DOHH2 (cell line): Measurements from ENCODE around the gene MPDZ.

Experiments
- H3F3A ChIP-seq: fragments of 200-600 bp; sonication (generic), shearing (Covaris generic); 2 replicates; pipeline ENCODE4 v1.6.0; 2016; ENCODE audit warnings: antibody characterized with exemption, mild to moderate bottlenecking; ENCODE audit not compliant: control insufficient read depth, insufficient read depth
- H3K27ac ChIP-seq: fragments of 200-600 bp; sonication (generic); 2 replicates; pipeline ENCODE4 v1.5.1; 2014; ENCODE audit warnings: low read depth, mild to moderate bottlenecking, low read length, moderate library complexity
- H3K27me3 ChIP-seq: fragments of 200-600 bp; sonication (generic); 2 replicates; pipeline ENCODE4 v1.6.1; 2014; ENCODE audit warnings: mild to moderate bottlenecking, low read length, mixed read lengths; ENCODE audit not compliant: control insufficient read depth
- H3K36me3 ChIP-seq: fragments of 200-600 bp; sonication (generic); 2 replicates; pipeline ENCODE4 v1.6.1; 2014; ENCODE audit warnings: mild to moderate bottlenecking, low read length, moderate library complexity, mixed read lengths; ENCODE audit not compliant: control insufficient read depth
- H3K4me1 ChIP-seq: fragments of 200-600 bp; sonication (generic); 2 replicates; pipeline ENCODE4 v1.6.1; 2014; ENCODE audit warnings: mild to moderate bottlenecking, low read length, mixed read lengths; ENCODE audit not compliant: control insufficient read depth
- H3K4me2 ChIP-seq: fragments of 200-600 bp; sonication (generic); 2 replicates; pipeline ENCODE4 v1.6.0; 2014; ENCODE audit warnings: mild to moderate bottlenecking, low read length, moderate library complexity
- H3K4me3 ChIP-seq: fragments of 200-600 bp; sonication (generic); 2 replicates; pipeline ENCODE4 v1.5.1; 2014; ENCODE audit warnings: mild to moderate bottlenecking, low read length, mixed read lengths
- H3K79me2 ChIP-seq: fragments of 200-600 bp; sonication (generic); 2 replicates; pipeline ENCODE4 v1.6.1; 2014; ENCODE audit warnings: mild to moderate bottlenecking, low read length, mixed read lengths; ENCODE audit not compliant: control insufficient read depth
- H3K9me2 ChIP-seq: fragments of 200-600 bp; sonication (generic); replicated peaks from 2 replicates; pipeline ENCODE4 v1.6.1; 2014; ENCODE audit warnings: mild to moderate bottlenecking, low read length, mixed read lengths; ENCODE audit not compliant: control insufficient read depth
- H3K9me3 ChIP-seq: fragments of 200-600 bp; sonication (generic); 2 replicates; pipeline ENCODE4 v1.6.1; 2014; ENCODE audit warnings: antibody characterized with exemption, low read length, mixed read lengths; ENCODE audit not compliant: control insufficient read depth, insufficient read depth
- H4K20me1 ChIP-seq: fragments of 200-600 bp; sonication (generic); 2 replicates; pipeline ENCODE4 v1.6.0; 2014; ENCODE audit warnings: low read depth, mild to moderate bottlenecking, antibody characterized with exemption, low read length, moderate library complexity; ENCODE audit not compliant: control insufficient read depth, insufficient read depth
- EZH2phosphoT487 ChIP-seq: fragments of 200-600 bp; sonication (generic); IDR thresholded peaks from 2 replicates; pipeline ENCODE4 v1.6.1; 2017; ENCODE audit warnings: borderline replicate concordance, mild to moderate bottlenecking, antibody characterized with exemption, low read length, moderate library complexity, mixed read lengths
- TF ChIP-seq, protein P1 (sequence below): fragments of 200-600 bp; sonication (generic); IDR thresholded peaks from one replicate; pipeline ENCODE4 v1.5.1; 2014; ENCODE audit warnings: antibody characterized with exemption, mild to moderate bottlenecking, low read depth, low read length; ENCODE audit not compliant: poor library complexity, severe bottlenecking

Gene MPDZ

DNA sequence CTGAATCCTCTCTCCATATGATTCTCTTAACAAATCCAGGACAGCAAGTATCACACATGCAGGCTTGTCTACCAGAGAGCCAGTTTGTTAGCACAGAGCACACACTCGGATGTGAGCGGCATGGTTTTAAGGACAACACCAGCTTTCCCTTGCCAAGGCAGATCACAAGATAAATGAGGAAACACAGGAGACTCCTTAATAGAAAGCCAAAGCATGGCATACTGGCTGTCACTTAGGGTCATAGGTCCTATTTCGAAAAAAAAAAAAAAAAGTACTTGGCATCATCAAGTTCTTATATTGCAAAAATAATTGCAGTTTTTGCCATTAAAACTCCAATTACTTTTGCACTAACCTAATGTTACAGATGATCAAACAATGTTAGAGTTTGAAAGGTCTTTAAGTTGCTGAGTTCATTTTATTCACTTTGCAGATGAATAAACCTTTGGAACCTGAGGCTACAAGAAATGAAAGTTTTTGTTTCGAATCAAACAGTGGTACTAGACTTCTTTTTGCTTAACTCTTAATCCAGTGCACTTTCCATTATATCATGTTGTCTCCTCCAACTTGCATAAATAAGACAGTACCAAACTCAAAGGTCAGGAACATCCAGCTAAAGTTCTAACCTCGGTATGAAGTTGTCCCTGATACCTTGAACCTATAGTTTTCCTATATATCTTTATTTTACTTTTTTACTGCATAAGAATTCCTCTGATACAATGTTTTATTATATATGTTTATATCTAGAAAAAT is 138.5 kb downstream of the MPDZ start:
- Histone ChIP-seq H3K9me2 (no peaks in the 10 kb centered on the region), H3K79me2 (no peaks in the 10 kb centered on the region), H3K9me3 (no peaks in the 10 kb centered on the region), H3K36me3 (no peaks in the 10 kb centered on the region), H3K27ac (no peak overlapping the region), H3F3A (no peaks in the 10 kb centered on the region), H3K4me1 (no peaks in the 10 kb centered on the region), H4K20me1 (no peaks in the 10 kb centered on the region), H3K4me2 (no peak overlapping the region), H3K27me3 (no peaks in the 10 kb centered on the region), H3K4me3 (no peak overlapping the region)
- TF ChIP-seq, protein P1, sequence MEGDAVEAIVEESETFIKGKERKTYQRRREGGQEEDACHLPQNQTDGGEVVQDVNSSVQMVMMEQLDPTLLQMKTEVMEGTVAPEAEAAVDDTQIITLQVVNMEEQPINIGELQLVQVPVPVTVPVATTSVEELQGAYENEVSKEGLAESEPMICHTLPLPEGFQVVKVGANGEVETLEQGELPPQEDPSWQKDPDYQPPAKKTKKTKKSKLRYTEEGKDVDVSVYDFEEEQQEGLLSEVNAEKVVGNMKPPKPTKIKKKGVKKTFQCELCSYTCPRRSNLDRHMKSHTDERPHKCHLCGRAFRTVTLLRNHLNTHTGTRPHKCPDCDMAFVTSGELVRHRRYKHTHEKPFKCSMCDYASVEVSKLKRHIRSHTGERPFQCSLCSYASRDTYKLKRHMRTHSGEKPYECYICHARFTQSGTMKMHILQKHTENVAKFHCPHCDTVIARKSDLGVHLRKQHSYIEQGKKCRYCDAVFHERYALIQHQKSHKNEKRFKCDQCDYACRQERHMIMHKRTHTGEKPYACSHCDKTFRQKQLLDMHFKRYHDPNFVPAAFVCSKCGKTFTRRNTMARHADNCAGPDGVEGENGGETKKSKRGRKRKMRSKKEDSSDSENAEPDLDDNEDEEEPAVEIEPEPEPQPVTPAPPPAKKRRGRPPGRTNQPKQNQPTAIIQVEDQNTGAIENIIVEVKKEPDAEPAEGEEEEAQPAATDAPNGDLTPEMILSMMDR, result no peak
- no peak for TF ChIP-seq EZH2phosphoT487

DNA sequence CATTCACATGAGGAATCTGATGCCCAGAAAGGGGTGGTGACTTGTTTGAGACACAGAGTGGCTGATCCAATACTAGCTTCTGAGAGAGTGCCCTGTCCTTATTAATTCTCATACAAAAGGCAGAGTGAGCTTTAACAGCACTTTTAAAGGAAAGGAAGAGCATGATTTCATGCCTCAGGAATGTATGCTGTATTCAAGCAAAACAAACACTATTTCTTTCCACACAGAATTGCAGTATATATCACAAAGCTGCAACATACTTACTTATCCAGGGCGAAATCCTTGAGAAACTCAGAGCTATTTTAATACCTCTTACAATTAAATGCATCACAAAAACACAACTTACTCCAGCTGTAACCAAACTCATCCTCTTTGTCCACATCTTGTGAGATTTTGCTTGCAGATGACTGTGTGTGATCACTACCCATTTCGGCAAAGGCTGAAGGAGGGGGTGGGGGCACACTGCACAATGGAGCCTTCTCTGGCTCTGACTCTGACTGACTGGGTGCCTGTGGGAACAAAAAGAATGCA is 139.8 kb downstream of the MPDZ start:
- H3F3A ChIP-seq, result no peaks in the 10 kb centered on the region
- no peak overlapping the region for H3K4me2 ChIP-seq
- H3K27ac ChIP-seq, result no peak overlapping the region
- no peaks in the 10 kb centered on the region for H3K36me3 ChIP-seq
- no peaks in the 10 kb centered on the region for H4K20me1 ChIP-seq
- no peaks in the 10 kb centered on the region for H3K9me3 ChIP-seq
- H3K9me2 ChIP-seq, result no peaks in the 10 kb centered on the region
- TF ChIP-seq, protein P1, result no peak
- TF ChIP-seq EZH2phosphoT487, result no peak
- no peaks in the 10 kb centered on the region for H3K27me3 ChIP-seq
- H3K4me1 ChIP-seq, result no peaks in the 10 kb centered on the region
- H3K79me2 ChIP-seq, result no peaks in the 10 kb centered on the region
- H3K4me3 ChIP-seq, result no peak overlapping the region

DNA sequence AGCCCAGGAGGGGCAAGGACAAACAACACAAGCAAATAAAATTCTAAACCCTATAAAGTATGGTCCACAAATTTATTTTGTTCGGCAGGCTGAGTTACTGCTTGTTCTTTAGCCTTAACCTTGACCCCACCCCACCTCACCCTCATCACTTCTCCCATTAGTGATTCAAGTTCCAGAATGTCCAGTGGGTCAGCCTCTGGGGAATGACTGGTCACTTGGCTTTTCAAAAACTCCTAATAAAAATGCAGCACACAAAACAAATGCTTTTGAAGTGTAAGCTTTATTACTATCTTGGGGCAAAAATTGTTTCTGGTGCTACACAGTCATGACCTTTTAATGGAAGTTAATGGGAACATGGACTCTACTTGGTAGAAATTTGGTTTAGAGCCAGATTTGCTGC is 142.1 kb downstream of the MPDZ start:
- Histone ChIP-seq H3K9me3 (no peaks in the 10 kb centered on the region), H3F3A (no peaks in the 10 kb centered on the region), H4K20me1 (no peaks in the 10 kb centered on the region), H3K4me3 (no peak overlapping the region), H3K4me2 (no peak overlapping the region), H3K27me3 (no peaks in the 10 kb centered on the region), H3K4me1 (no peaks in the 10 kb centered on the region), H3K9me2 (no peaks in the 10 kb centered on the region), H3K27ac (no peak overlapping the region), H3K36me3 (no peaks in the 10 kb centered on the region), H3K79me2 (no peaks in the 10 kb centered on the region)
- no peak for TF ChIP-seq EZH2phosphoT487
- TF ChIP-seq, protein P1, result no peak
